Astrocyte (in vitro differentiated cells and primary cell): ENCODE measurements around the gene VSIG2. TPM values are rescaled to one million over a fixed set of nuclear protein-coding genes. Genes with fewer than 3 reads are reported as not detected.

Experiments used
- DNase-seq: peaks from one replicate; pipeline ENCODE4 v3.0.0-alpha.2; 2010; ENCODE audit warnings: low read depth
- FAIRE-seq: peaks from 2 replicates; lab custom pipeline; 2011; peaks lifted over from hg19 to GRCh38; lab: Jason Lieb, UNC
- H2AFZ ChIP-seq: 2 replicates; pipeline ENCODE4 v1.6.0; 2012; ENCODE audit warnings: low read depth, low read length, inconsistent platforms
- H3K27ac ChIP-seq: 2 replicates; pipeline ENCODE4 v1.5.1; 2011; ENCODE audit warnings: low read depth, low read length, inconsistent platforms
- H3K27me3 ChIP-seq: 2 replicates; pipeline ENCODE4 v1.6.0; 2011; ENCODE audit warnings: low read length, inconsistent platforms; ENCODE audit not compliant: insufficient read depth
- H3K36me3 ChIP-seq: 2 replicates; pipeline ENCODE4 v1.5.1; 2011; ENCODE audit warnings: low read length, inconsistent platforms; ENCODE audit not compliant: insufficient read depth
- H3K4me1 ChIP-seq: 2 replicates; pipeline ENCODE4 v1.5.1; 2011; ENCODE audit warnings: low read length, inconsistent platforms; ENCODE audit not compliant: insufficient read depth
- H3K4me2 ChIP-seq: 2 replicates; pipeline ENCODE4 v1.6.0; 2012; ENCODE audit warnings: low read length, inconsistent platforms
- H3K4me3 ChIP-seq: 2 replicates; pipeline ENCODE4 v1.5.1; 2011; ENCODE audit warnings: low read depth, mild to moderate bottlenecking, low read length, inconsistent platforms; ENCODE audit not compliant: insufficient read depth
- H3K79me2 ChIP-seq: 2 replicates; pipeline ENCODE4 v1.6.0; 2012; ENCODE audit warnings: mild to moderate bottlenecking, low read length, inconsistent platforms; ENCODE audit not compliant: insufficient read depth
- H3K9ac ChIP-seq: 2 replicates; pipeline ENCODE4 v1.6.0; 2012; ENCODE audit warnings: mild to moderate bottlenecking, low read length, inconsistent platforms
- H3K9me3 ChIP-seq: 2 replicates; pipeline ENCODE4 v1.5.1; 2012; ENCODE audit warnings: low read depth, mild to moderate bottlenecking, low read length, inconsistent platforms; ENCODE audit not compliant: insufficient read depth
- H4K20me1 ChIP-seq: 2 replicates; pipeline ENCODE4 v1.6.0; 2012; ENCODE audit warnings: low read length, inconsistent platforms; ENCODE audit not compliant: insufficient read depth
- H3K27ac Mint-ChIP-seq: one replicate; pipeline ENCODE4 v1.8.0; 2021; ENCODE audit warnings: mild to moderate bottlenecking, mixed read lengths; ENCODE audit not compliant: unreplicated experiment
- H3K27me3 Mint-ChIP-seq: one replicate; pipeline ENCODE4 v1.8.0; 2021; ENCODE audit warnings: low read depth, mixed read lengths; ENCODE audit not compliant: unreplicated experiment
- H3K36me3 Mint-ChIP-seq: one replicate; pipeline ENCODE4 v1.8.0; 2021; ENCODE audit warnings: low read depth, mixed read lengths; ENCODE audit not compliant: unreplicated experiment
- H3K4me1 Mint-ChIP-seq: one replicate; pipeline ENCODE4 v1.8.0; 2021; ENCODE audit warnings: low read depth, mixed read lengths; ENCODE audit not compliant: unreplicated experiment
- H3K4me3 Mint-ChIP-seq: one replicate; pipeline ENCODE4 v1.8.0; 2021; ENCODE audit warnings: mild to moderate bottlenecking, moderate library complexity, mixed read lengths; ENCODE audit not compliant: unreplicated experiment
- H3K9me3 Mint-ChIP-seq: one replicate; pipeline ENCODE4 v1.8.0; 2021; ENCODE audit warnings: mild to moderate bottlenecking, mixed read lengths; ENCODE audit not compliant: unreplicated experiment
- EZH2 ChIP-seq: IDR thresholded peaks from 2 replicates; pipeline ENCODE4 v1.6.1; 2012; ENCODE audit warnings: mild to moderate bottlenecking, low read length, inconsistent platforms; ENCODE audit not compliant: insufficient read depth
- total RNA-seq: library from RNA; stranded (reverse); gene quantifications from 2 replicates; pipeline ENCODE4 v1.2.1, GENCODE V29; 2021
- TF ChIP-seq, protein P1 (sequence below): IDR thresholded peaks from 2 replicates; pipeline ENCODE4 v1.5.1; 2011; ENCODE audit warnings: low read depth, mild to moderate bottlenecking, inconsistent platforms, low read length, moderate library complexity; ENCODE audit not compliant: insufficient read depth

The VSIG2 gene
- total RNA-seq, 1 donor from 2014 or later, result 0.18 TPM

DNA sequence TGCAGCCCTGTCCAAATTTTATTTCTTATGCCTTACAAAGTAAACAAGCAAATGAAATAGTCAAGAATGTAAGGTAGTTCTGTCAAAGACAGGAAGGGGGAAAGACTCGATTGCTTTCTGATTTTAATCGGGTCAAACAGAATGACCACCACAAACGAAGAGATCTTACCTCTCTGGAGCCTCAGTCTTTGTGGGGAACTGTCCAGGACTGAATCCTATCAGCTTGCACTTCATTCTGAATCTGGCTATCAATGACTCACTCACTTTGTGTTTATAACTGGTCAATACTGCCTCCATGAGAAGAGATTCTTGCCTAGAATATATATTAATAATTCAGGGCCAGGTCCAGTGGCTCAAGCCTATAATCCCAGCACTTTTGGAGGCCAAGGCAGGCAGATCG, 30.9 kb upstream of the VSIG2 start:
- Histone ChIP-seq H3K79me2 (peaks cover 63% of the 10 kb centered on the region), H3K27ac (no peak overlapping the region), H3K27me3 (no peaks in the 10 kb centered on the region), H3K9ac (no peak overlapping the region), H3K4me1 (no peaks in the 10 kb centered on the region), H2AFZ (no peak overlapping the region), H3K36me3 (no peaks in the 10 kb centered on the region), H4K20me1 (peaks cover 63% of the 10 kb centered on the region), H3K4me2 (no peak overlapping the region), H3K4me3 (no peak overlapping the region), H3K9me3 (no peaks in the 10 kb centered on the region)
- H3K4me1 Mint-ChIP-seq, result peaks cover 6% of the 10 kb centered on the region
- DNase-seq (no peak), FAIRE-seq (no peak)
- H3K27me3 Mint-ChIP-seq, result no peaks in the 10 kb centered on the region
- no peak overlapping the region for H3K27ac Mint-ChIP-seq
- H3K36me3 Mint-ChIP-seq, result peaks cover 3% of the 10 kb centered on the region
- no peak overlapping the region for H3K4me3 Mint-ChIP-seq
- TF ChIP-seq, protein P1, sequence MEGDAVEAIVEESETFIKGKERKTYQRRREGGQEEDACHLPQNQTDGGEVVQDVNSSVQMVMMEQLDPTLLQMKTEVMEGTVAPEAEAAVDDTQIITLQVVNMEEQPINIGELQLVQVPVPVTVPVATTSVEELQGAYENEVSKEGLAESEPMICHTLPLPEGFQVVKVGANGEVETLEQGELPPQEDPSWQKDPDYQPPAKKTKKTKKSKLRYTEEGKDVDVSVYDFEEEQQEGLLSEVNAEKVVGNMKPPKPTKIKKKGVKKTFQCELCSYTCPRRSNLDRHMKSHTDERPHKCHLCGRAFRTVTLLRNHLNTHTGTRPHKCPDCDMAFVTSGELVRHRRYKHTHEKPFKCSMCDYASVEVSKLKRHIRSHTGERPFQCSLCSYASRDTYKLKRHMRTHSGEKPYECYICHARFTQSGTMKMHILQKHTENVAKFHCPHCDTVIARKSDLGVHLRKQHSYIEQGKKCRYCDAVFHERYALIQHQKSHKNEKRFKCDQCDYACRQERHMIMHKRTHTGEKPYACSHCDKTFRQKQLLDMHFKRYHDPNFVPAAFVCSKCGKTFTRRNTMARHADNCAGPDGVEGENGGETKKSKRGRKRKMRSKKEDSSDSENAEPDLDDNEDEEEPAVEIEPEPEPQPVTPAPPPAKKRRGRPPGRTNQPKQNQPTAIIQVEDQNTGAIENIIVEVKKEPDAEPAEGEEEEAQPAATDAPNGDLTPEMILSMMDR, result no peak
- no peak for TF ChIP-seq EZH2
- H3K9me3 Mint-ChIP-seq, result no peaks in the 10 kb centered on the region

DNA sequence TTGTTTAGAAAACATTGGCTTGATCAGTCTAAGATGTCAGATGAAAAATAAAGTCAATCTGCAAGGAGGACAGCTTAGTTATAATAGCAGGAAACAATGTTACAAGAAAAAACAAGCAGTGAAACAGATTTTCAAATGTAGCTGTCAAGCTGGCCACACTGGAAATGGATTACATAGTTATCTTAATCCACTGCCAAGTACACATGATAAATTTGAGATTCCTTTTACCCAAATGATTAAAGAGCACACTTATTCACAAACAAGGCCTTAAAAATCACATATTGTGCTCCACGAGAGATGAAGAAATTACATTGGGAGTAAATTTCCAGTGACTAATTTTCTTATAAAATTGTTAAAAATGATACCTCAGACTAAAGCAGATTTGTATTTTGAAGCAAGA, 27.5 kb upstream of the VSIG2 start:
- Histone ChIP-seq H3K4me3 (no peak overlapping the region), H2AFZ (no peak overlapping the region), H3K27ac (no peak overlapping the region), H3K79me2 (peaks cover 60% of the 10 kb centered on the region), H3K4me2 (no peak overlapping the region), H3K9ac (no peak overlapping the region), H3K36me3 (no peaks in the 10 kb centered on the region), H3K4me1 (no peaks in the 10 kb centered on the region), H3K9me3 (no peaks in the 10 kb centered on the region), H3K27me3 (no peaks in the 10 kb centered on the region), H4K20me1 (peaks cover 51% of the 10 kb centered on the region)
- peaks cover 9% of the 10 kb centered on the region for H3K36me3 Mint-ChIP-seq
- peaks cover 13% of the 10 kb centered on the region for H3K4me1 Mint-ChIP-seq
- FAIRE-seq (no peak), DNase-seq (no peak)
- H3K27me3 Mint-ChIP-seq, result no peaks in the 10 kb centered on the region
- no peak overlapping the region for H3K27ac Mint-ChIP-seq
- TF ChIP-seq, protein P1, result no peak
- no peak for TF ChIP-seq EZH2
- no peak overlapping the region for H3K4me3 Mint-ChIP-seq
- no peaks in the 10 kb centered on the region for H3K9me3 Mint-ChIP-seq

DNA sequence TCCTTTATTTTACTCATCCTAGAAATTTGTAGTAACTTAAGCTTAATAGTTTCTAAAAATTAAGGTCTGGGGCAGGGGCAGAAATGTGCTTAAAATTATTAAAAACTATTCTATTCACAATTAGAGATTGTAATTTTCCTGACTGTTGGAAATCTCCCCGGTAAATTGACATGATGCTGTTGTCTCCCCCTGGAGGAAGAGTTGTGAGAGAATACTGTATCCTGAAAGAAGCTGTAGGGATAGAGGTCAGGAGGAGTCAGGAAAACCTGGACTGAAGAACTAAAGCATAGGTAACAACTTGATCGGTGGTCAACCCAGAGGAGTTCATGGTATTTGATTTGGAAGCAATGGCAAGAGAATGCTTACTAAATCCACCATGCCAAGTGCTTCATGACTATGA, 26.2 kb upstream of the VSIG2 start:
- no peaks in the 10 kb centered on the region for H3K27me3 Mint-ChIP-seq
- H3K4me3 Mint-ChIP-seq, result no peak overlapping the region
- no peak overlapping the region for H3K4me3 ChIP-seq
- no peaks in the 10 kb centered on the region for H3K9me3 Mint-ChIP-seq
- peaks cover 9% of the 10 kb centered on the region for H3K36me3 Mint-ChIP-seq
- H4K20me1 ChIP-seq, result peaks cover 42% of the 10 kb centered on the region
- H3K9me3 ChIP-seq, result no peaks in the 10 kb centered on the region
- FAIRE-seq (no peak), DNase-seq (no peak)
- H3K4me1 Mint-ChIP-seq, result peaks cover 13% of the 10 kb centered on the region
- no peak overlapping the region for H3K27ac ChIP-seq
- no peak overlapping the region for H3K27ac Mint-ChIP-seq
- H3K27me3 ChIP-seq, result no peaks in the 10 kb centered on the region
- TF ChIP-seq, protein P1, result no peak
- TF ChIP-seq EZH2, result no peak
- no peak overlapping the region for H3K9ac ChIP-seq
- H3K4me2 ChIP-seq, result no peak overlapping the region
- peaks cover 53% of the 10 kb centered on the region for H3K79me2 ChIP-seq
- no peaks in the 10 kb centered on the region for H3K4me1 ChIP-seq
- no peak overlapping the region for H2AFZ ChIP-seq
- no peaks in the 10 kb centered on the region for H3K36me3 ChIP-seq
